Body of pancreas (tissue), 4 donors: ENCODE data around the gene IL3RA.

Source experiments
- CTCF ChIP-seq, 7 experiments: fragments of 450-650 bp in 4 of 7; fragments of 200-600 bp in 3 of 7; sonication (generic) in 3 of 7; IDR thresholded peaks; one replicate each; pipeline ENCODE4 v1.5.1; 2016 to 2019; ENCODE audit warnings: antibody characterized with exemption in 7 of 7
- POLR2A ChIP-seq, 3 donors: fragments of 450-650 bp; IDR thresholded peaks; one replicate each; pipeline ENCODE4 v1.6.1; 2016; ENCODE audit warnings: antibody characterized with exemption in 3 of 3, mild to moderate bottlenecking in 2 of 3

GRCh38 chrX:1361910-1362309 is 25.3 kb downstream of the IL3RA start:
- no peak for TF ChIP-seq CTCF (IDR thresholded peaks at IDR 0.05)
- no peak for TF ChIP-seq POLR2A (IDR thresholded peaks at IDR 0.05)
